RCC 7860 (cell line): ENCODE data around the gene RAPSN.
A peak's percentile ranks its signal among the peaks of the same experiment; 100 is the strongest.

Source experiments
- DNase-seq: peaks from one replicate; pipeline ENCODE4 v3.0.0-alpha.2; 2015; ENCODE audit warnings: low spot score
- FAIRE-seq: peaks from 2 replicates; lab custom pipeline; 2012; peaks lifted over from hg19 to GRCh38; lab: Jason Lieb, UNC

RAPSN gene

DNA sequence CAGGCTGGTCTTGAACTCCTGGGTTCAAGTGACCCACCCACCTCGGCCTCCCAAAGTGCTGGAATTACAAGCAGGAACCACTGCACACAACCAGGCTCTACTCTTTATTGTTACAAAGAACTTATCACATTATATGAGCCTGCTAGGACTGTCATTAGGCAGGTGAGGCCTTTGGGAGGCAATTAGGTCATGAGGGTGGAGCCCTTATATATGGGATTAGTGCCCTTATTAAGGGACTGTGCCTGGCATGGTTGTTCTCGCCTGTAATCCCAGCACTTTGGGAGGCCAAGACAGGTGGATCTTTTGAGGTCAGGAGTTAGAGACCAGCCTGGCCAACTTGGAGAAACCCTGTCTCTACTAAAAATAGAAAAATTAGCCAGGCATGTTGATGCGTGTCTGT is 12.2 kb downstream of the RAPSN start:
- FAIRE-seq (no peak), DNase-seq (no peak)

DNA sequence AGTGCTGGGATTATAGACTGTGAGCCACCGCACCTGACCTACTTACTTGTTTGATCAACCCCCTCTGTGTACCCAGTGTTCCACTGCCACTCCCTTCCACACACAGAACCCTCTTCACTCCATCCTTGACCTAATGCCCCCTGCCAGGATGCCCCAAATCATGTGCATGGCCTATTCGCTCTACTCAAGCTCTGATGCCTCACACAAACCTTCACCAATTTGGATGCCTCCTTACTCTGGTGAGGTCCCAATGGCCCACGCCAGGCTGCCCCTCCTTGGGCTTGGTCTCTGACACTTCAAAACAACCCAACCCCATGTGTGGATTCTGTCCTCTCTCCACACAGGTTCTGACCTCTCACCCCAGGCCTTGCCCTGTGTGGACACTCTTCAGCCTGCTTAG is 13.2 kb downstream of the RAPSN start:
- DNase-seq (no peak), FAIRE-seq (no peak)

DNA sequence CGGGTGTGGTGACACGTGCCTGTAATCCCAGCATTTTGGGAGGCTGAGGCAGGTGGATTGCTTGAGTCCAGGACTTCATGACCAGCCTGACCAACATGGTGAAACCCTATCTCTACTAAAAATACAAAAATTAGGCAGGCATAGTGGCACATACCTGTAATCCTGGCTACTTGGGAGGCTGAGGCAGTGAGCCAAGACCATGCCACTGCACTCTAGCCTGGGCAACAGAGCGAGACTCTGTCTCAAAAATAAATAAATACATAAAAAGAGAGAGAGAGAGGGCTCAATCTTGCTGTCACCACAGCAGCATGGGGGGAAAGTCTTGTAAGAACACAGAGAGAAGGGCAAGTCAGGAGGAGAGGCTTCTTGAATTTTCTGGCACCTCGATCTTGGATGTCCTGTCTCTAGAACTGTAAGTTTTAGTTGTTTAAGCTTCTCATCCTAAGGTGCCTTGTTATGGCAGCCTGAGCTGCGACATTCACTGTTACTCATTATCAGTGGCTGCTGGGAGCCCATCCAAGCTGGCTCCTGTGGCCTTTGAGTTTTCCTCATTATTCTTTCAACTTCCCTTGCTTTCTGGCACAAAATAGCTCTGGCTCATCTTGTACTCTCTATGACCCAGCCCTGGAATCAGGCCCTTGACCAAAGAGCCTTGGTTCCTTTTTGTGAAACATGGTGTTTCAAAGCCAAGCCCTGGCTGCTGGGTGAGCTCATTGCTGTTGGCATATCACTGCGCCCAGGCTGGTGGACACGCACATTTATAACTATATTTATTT is 14.7 kb downstream of the RAPSN start:
- FAIRE-seq (no peak), DNase-seq (peak; percentile 7)

DNA sequence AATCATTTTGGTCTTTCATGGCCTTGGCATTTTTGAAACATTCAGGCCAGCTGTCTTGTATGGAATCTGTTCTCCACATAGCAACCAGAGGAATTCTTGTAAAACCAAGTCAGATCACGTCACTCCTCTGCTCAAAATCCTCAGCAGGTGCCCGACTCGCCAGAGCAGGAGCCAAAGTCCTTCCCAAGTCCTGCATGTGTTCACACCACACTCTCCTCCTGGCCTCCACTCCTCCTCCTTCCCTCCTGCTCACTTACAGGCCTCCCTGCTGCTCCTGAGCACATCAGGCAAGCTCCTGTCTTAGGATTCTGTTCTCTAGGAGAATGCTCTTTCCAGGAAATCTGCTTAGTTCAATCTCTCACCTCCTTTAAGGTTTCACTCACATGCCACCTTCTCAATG is 15.8 kb downstream of the RAPSN start:
- DNase-seq (no peak), FAIRE-seq (no peak)

DNA sequence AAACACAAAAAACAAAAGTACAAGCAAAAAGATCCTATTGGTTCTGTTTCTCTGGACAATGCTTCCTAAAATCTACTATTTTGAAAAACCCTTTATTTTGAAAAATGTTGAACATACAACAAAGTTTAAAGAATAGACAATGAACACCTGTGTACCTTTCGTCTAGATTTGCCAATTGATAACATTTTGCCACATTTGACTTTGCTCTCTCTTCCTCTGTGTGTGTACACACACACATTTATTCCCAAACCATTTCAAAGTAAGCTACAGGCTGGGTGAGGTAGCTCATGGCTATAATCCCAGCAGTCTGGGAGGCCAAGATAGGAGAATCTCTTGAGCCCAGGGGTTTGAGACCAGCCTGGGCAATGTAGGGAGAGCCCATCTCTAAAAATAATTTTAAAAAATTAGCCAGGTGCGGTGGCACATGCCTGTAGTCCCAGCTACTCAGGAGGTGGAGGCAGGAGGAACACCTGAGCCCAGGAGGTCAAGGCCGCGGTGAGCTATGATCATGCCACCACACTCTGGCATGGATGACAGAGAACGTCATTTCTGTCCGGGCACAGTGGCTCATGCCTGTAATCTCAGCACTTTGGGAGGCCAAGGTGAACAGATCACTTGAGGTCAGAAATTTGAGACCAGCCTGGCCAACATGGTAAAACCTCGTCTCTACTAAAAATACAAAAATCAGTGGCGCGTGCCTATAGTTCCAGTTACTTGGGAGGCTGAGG is 17.4 kb downstream of the RAPSN start:
- DNase-seq (no peak), FAIRE-seq (no peak)

DNA sequence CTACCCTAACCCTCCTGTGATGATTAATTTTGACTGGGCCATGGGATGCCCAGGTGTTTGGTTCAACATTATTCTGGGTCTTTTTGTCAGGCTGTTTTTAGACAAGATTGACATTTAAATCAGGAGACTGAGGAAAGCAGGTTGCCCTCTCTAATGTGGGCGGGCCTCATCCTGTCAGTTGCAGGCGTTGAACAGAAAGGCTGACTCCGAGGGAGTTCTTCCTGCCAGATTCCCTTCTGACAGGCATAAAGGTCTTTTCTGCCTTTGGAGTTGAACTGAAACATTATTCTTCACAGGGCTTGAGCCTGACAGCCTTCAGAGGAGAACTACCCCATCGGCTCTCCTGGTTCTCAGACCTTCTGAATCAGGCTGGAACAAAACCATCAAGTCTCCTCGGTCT is 18.4 kb downstream of the RAPSN start:
- FAIRE-seq (no peak), DNase-seq (no peak)

DNA sequence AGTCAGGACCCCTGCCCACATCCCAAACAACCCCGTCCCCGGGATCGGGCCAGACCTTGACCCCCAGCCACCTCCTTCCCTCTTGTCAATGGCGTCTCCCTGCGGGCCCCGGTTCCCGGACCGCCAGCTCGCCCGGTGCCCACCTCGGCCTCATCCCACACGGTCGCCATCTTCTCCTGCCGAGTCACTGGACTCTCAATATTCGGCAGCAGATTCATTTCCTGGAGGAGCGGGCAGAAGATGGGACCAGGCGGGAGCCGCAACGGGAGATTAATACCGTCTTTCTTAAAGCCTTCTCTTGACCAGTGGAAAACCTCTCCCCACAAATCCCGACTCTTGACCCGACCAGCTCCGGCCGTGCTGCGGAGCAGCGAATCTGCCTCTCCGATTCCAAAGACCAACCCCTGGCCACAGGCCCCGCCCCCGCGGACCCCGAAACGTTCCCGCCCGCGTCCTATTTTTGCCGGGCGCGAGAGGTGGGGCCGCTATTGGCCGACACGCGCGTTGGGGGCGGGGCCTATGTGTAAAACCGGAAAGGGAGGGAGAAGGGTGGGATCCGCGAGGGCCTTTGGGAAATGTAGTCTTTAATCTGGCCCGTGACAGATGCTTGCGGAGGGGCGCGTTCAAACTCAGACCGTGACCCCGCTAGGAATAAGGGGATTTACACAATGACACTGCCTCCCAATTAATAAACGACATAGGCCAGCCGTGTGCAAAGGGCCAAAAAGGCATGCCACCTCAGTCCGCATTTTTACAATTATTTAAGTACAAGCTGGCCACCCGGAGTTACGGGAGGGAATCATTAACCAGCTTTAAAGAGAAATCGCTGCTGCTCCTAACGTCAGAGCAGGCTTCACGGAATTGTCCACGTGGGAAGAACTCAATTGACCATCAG is 22.6 kb downstream of the RAPSN start, which contains the start of gene PSMC3:
Gene PSMC3, minus strand, starts transcription at position 378 of the 895 bp plus-strand sequence. Its CDS starts 160 bp downstream, at position 218.
- peak; percentile 85 for DNase-seq
- peak; percentile 81 for FAIRE-seq

DNA sequence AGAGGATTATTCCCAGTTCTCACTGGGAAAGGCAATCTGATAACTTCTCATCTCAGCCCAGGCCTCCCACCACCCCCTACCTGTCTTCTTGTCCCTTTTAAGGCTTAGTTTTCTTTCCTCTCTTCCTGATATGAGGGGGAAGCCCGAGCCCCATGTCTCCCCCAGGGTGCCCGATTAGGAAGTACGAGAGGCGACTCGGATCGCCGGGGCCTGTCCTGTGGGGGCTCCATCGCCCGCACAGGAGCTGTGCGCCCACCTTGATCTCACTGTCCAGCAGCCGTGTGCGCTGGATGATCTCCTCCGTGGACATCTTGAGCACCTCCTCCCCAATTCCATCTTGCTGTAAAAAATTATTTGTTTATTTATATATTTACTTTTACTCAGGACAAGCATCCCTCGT is 23.3 kb downstream of the RAPSN start:
- DNase-seq = no peak
- FAIRE-seq = no peak

DNA sequence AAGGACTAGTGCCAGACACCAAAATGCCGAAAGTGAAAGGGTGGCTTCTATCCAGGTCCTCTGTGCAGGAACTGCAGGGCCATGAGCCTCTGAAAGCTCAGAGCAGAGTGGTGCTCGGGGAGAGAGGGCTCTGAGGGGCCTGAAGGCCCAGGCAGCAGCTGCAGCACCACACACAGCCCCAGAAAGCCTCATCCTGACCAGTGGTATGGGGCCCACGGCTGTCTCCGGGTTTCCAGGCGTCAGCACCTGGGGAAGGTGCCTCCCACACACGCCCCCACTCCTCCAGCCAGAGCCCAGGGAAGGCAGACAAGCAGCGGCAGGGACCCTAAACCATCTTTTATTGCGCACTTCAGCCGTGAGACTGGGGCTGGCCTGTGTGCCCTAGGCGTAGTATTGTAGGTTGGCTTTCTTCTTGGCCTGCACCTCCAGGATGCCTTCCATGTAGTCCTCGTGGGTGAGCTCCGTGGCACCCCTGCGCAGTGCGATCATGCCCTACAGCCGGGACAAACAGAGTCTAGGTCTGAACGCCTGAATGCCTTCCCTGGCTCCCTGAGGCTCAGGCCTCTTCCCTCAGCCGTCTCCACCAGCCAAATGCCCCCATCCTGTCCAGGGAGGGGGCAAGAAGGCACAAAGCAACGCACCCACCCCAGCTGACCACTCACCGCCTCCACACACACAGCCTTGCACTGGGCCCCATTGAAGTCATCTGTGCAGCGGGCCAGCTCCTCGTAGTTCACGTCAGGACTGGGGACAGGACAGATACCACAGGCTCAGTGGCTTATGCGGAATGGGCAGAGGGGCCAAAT is 30.3 kb downstream of the RAPSN start:
- FAIRE-seq (no peak), DNase-seq (no peak)

DNA sequence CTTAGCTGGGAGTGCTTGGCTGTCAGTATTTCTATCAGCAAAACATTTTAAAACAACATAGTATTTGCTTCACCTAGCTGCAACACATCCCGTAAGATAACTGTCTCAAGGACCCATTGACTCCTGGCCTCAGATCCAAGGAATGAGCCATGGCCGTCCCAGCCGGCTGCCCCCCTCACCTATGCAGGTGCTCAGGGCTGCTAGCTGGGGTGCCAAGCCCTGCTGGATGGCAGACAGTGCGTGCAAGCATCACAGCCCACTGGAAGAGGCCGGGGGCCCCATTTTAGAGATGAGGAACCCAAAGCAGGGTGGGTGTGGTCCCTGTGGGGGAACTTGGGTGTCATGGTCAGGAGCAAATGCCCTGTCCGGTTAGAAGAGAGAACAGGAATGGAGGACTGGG is 31.2 kb downstream of the RAPSN start:
- DNase-seq (no peak), FAIRE-seq (no peak)

DNA sequence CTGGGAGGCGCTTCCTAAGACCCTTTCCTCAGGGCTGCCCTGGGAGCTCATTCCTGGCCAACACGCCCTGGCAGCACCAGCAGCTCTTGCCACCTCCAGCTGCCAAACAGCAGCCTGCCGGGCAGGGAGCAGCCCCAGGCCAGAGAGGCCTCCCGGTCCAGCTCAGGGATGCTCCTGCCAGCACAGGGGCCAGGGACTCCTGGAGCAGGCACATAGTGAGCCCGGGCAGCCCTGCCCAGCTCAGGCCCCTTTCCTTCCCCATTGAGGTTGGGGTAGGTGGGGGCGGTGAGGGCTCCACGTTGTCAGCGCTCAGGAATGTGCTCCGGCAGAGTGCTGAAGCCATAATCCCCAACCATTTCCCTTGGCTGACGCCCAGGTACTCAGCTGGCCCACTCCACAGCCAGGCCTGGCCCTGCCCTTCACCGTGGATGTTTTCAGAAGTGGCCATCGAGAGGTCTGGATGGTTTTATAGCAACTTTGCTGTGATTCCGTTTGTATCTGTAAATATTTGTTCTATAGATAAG is 32.9 kb downstream of the RAPSN start:
- DNase-seq (peak; percentile 81), FAIRE-seq (peak; percentile 89)

DNA sequence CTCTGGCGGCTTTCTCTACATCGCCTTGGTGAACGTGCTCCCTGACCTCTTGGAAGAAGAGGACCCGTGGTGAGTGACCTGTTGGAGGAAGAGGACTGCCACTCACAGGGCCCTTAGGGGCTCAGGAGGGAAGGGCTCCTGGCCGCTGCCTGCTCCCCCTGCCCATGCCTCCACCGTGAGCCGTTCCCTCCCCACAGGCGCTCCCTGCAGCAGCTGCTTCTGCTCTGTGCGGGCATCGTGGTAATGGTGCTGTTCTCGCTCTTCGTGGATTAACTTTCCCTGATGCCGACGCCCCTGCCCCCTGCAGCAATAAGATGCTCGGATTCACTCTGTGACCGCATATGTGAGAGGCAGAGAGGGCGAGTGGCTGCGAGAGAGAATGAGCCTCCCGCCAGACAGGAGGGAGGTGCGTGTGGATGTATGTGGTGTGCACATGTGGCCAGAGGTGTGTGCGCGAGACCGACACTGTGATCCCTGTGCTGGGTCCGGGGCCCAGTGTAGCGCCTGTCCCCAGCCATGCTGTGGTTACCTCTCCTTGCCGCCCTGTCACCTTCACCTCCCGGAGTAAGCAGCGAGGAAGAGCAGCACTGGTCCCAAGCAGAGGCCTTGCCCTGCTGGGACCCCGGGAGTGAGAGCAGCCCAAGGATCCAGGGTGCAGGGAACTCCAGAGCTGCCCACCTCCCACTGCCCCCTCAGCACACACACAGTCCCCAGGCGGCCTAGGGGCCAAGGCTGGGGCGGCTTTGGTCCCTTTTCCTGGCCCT is 33.7 kb downstream of the RAPSN start:
- FAIRE-seq (no peak), DNase-seq (no peak)

DNA sequence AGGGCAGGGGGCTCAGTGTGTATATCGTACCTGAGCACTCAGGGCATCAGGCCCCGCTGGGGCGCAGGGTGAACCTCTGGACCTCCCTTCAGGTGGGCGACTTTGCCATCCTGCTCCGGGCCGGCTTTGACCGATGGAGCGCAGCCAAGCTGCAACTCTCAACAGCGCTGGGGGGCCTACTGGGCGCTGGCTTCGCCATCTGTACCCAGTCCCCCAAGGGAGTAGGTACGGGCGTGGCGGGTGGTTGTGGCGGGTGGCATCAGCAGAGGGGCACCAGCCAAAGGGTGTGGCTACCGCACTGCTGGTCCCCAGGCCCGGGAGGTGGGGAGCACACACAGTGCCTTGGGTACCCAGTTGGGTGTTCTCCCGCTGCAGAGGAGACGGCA is 34.3 kb downstream of the RAPSN start:
- DNase-seq = no peak
- no peak for FAIRE-seq

DNA sequence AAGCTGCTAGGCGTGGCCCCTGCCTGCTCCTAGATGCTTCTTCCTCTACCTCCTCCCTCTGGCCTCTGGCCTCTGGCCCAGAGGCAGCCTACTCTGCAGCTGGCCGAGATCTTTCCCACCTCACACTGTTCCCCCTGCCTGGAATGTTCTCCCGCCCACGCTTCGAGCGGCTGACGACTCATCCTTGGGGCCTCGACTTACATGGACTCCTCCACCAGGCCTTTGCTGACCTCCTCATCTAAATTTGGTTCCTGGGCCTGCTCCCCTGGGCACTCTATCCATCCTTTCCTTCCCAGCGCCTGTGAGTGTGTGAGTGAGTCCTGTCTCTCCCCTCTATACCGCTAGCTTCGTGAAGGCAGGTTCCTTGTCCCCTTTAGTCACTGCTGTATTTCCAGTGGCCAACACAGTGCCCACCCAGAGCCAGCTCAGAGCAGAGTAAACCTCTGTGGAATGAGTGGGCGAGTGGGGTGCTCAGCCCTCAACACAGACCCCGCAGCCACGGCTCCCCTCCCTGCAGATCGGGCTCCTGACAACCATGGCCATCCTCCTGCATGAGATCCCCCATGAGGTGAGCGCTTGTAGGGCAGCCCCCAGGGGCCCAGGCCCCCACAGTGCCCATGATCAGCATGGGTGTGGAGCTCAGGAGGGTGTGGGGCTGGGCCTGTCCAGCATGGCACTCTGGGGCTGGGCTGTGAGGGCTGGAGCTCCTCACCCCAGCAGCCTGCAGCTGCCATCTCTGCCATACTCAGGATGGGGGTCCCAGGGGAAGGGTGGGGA is 34.8 kb downstream of the RAPSN start:
- FAIRE-seq (no peak), DNase-seq (peak; percentile 33)

DNA sequence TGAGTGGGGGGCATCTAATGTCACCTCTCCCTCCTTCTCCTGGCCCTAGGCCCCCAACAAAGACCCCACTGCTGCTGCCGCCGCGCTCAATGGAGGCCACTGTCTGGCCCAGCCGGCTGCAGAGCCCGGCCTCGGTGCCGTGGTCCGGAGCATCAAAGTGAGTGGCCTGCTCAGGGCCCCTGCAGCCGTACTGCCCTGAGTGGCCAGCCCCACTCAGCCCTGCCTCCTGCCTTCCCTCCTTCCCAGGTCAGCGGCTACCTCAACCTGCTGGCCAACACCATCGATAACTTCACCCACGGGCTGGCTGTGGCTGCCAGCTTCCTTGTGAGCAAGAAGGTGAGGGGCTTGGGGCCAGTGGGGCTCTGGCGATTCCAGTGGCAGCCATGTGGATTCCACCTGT is 35.6 kb downstream of the RAPSN start:
- FAIRE-seq (no peak), DNase-seq (no peak)

DNA sequence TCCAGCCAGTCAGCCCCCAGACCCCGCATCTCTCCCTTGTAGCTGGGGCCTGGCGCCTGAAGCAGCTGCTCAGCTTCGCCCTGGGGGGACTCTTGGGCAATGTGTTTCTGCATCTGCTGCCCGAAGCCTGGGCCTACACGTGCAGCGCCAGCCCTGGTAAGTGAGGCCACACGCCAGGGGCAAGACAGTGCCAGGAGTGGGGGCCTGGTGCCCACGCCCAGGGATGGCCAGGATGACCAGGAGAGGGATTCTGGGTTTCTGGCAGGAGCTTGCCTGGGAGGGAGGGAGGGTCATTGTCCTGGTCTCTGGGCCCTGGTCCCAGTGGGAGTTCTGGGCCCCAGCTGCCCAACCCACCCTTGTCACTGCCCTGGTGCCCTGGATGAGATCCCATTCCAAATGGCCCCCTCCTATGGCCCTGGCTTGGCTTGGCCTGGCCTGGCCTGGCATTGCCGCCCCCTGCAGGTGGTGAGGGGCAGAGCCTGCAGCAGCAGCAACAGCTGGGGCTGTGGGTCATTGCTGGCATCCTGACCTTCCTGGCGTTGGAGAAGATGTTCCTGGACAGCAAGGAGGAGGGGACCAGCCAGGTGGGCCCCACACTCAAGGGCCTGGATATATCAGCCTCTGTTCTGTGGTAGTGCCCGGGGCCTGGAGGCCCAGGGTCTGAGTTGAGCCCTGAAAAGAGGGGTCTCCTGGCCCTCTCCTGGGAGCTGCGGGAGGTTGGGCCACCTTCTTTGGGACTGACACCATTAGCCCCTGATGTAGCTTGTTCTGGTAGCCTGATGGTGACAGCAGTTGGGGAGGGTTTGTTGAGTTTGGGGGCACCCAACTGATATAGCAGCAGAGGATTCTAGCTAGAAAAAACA is 36.8 kb downstream of the RAPSN start:
- DNase-seq (no peak), FAIRE-seq (no peak)

DNA sequence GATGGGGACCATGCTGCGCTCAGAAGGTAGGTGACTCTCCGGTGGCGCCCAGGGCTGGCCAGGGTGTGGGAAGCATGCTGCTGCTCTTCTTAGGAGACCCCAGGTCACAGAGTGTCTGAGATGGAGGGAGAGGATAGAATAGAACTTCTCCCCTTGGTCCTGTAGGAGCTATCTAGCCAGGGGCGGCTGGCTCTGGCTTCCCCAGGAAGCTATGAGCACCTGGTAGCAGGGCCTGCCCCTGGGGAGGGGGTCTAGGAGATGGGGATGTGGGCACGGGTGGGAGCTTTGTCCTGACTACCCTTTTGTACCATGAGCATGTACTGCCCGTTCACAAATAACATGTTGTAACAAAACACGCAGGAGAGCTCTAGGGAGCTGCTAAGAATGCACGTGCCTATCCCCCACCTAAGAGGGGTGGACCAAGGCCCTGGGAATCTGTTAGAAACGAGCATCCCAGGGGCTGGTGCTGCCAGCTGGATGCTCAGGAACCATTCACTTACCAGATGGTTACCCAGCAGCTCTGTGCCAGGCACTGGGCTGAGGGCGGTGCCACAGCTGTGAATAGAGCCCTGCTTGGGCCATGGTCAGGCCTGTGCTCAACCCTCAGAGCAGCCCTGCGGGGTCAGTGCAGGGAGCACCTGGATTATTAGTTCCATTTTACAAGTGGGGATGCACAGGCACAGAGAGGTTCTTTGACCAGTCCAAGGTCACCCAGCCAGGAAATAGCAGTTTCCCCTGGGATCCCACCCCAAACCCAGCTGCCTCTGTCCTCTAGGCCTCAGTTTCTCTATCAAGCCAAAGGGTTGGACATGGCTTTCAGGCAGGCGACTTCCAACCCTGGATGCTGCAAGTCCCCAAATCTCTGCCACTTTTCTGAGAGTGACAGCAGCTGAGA is 38.3 kb downstream of the RAPSN start:
- FAIRE-seq = no peak
- DNase-seq = no peak
